Stimulated activated CD8-positive, alpha-beta memory T cell treated with anti-CD3 and anti-CD28 coated beads, Interleukin-2, amount 100 ng/mL, for 1 hour (primary cell): Measurements from ENCODE around the gene CHFR.
A peak's percentile ranks its signal among the peaks of the same experiment; 100 is the strongest.
"Not testable (repeated sequence)": the region's sequence is repeated elsewhere in the genome, so short reads cannot be mapped to it uniquely, and the experiment has no call there.

Experiments used
- DNase-seq, 2 donors: peaks; one replicate each; pipeline ENCODE4 v3.0.0-alpha.2; 2020; ENCODE audit warnings: low read depth in 2 of 2

CHFR gene

DNA sequence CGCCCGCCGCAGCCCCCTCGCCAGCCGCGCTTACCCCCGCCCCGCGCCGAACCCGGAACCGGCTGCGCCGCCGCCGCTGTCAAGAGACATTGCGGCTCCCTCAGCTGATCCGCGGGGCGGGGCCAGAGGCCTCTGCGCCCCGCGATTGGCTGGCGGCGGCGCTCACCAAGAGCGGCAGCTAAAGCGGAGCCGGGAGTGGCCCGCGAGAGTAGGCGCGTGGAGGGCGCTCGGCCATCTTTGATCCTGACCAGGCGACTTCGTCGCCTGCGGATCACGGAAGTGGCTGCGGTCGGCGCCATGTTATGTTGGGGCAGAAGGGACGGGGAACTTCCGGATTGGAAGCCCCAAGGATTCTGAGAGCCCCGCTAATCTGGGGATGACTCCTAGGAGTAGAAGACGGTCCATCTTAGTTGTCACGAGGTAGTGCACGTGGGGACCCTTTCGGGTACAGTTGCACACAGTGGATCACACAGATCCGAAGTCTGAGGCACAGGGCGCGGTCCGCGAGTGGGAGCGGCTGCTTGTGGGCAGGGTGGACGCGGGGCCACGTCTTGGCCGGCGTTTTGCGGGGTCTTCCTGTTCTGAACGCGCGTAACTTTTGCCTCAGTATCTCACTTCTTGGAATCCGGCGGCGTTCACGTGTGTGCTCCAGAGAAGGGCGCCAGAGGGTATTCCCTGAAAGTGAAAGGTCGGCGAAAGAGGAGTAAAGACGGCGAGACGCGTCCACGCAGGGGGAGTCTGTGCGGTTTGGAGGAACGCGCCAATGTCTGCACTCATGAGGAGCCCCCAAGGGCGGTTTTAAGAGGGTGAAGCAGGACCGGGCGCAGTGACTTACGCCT, at the start of gene CHFR:
CHFR (minus strand) TSS at position 93 of the 839 bp plus-strand sequence. CDS start 277 bp downstream, outside the sequence.
- DNase-seq = peak; percentile 82 to 90

DNA sequence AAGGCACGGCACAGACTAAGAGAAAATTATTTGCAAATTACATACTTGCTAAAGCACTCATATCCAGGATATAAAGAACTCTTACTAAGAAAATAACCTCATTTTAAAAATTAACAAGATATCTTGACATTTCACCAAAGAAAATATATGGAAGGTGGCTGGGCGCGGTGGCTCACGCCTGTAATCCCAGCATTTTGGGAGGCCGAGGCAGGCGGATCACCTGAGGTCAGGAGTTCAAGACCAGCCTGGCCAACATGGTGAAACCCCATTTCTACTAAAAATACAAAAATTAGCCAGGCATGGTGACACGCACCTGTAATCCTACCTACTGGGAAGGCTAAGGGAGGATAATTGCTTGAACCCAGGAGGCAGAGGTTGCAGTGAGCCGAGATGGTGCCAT, 49.5 kb upstream of the CHFR start:
- DNase-seq = not testable (repeated sequence)

GRCh38 chr12:132936163-132936562, 48.8 kb upstream of the CHFR start:
- DNase-seq = no peak

DNA sequence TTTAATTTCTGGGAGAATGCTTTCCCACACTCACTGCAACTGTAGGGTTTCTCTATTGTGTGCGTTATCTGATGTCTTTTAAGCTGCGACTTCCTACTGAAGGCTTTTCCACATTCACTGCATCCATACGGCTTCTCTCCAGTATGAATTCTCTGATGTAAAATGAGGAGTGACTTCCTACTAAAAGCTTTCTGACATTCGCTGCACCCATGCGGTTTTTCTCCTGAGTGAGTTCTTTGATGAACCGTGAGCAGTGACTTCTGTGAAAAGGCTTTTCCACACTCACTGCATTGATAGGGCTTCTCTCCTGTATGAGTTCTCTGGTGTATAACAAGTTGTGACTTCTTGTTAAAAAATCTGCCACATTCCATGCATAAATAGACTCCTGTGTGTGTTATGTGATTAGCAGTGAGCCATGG, 39.0 kb upstream of the CHFR start:
- no peak for DNase-seq

- no peak for DNase-seq
These were observed 38.4 kb upstream of the CHFR start for GRCh38 chr12:132925597-132926414.

- no peak for DNase-seq
These were observed 37.0 kb upstream of the CHFR start for GRCh38 chr12:132924356-132924755.

DNA sequence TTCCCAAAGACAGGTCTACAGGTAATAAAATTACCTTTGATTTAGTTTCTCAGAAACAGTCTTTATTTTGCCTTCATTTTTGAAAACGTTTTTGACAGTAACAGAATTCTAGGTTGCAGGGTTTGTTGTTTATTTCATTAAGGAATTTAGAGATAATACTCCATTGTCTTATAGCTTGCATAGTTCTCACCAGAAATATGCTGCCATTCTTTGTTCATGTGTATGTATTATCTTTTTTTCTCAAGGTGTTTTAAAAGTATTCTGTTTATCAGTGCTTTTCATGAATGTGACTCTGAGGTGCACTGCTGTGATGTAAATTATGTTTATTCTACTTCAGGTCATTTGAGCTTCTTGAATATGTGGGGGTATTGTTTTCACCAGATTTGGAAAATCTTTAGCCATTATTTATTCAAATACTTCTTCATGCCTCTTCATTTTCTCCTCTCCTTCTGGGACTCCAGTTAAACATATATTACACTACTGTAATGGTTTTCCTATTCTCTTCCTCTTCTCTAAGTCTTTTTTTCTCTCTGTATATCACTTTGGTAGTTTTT, 36.0 kb upstream of the CHFR start:
- no peak for DNase-seq

DNA sequence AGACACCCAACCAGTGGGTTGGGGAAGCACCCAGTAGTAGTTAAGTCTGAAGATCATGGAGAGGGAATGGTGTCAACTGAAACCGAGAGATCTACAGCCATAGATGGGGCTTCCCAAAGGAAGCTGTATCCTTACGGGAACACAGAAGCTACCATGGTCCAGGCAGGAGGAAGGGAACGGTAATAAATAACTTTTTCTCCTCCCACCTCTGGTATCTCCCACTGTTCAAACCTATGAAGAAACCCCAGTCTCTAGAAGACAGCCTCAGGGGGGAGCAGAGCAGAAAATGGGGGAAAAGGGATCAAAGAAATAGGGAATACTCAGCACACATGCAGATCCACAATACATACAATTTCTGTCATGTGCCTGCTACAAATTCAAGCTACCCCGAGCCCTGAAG, 35.3 kb upstream of the CHFR start:
- DNase-seq = no peak

- no peak for DNase-seq
These were observed 34.3 kb upstream of the CHFR start for GRCh38 chr12:132921685-132922084.

DNA sequence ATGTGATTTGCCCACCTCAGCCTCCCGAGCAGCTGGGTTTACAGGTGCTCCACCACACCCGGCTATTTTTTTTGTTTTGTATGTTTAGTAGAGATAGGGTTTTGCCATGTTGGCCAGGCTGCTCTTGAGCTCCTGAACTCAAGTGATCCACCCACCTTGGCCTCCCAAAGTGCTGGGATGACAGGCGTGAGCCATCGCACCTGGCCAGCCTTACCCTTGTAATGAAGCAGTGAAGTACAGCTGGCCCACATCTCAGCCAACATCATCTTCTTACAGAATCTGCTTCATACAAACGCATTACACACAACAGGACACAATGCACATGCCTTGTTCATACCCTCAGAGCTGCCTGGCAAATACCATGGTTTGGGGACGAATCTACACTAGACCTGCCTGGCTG, 31.3 kb upstream of the CHFR start:
- no peak for DNase-seq

DNA sequence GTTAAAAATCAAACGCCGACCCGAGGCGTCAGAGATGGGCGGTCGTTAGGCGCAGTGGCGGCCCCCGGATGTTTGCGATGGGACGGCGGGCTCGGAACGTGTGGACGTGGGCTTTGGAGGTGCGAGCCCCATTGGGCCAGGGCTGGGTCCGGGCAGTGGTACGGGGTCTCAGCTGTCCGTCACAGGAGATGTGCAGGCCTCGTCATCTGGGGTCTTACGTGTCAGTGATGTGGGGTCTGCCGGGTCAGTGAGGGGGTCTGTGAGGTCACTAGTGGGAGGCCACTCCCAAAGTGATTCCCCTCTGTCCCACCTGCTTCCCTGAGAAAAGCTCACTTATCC, 21.6 kb upstream of the CHFR start:
- no peak for DNase-seq

DNA sequence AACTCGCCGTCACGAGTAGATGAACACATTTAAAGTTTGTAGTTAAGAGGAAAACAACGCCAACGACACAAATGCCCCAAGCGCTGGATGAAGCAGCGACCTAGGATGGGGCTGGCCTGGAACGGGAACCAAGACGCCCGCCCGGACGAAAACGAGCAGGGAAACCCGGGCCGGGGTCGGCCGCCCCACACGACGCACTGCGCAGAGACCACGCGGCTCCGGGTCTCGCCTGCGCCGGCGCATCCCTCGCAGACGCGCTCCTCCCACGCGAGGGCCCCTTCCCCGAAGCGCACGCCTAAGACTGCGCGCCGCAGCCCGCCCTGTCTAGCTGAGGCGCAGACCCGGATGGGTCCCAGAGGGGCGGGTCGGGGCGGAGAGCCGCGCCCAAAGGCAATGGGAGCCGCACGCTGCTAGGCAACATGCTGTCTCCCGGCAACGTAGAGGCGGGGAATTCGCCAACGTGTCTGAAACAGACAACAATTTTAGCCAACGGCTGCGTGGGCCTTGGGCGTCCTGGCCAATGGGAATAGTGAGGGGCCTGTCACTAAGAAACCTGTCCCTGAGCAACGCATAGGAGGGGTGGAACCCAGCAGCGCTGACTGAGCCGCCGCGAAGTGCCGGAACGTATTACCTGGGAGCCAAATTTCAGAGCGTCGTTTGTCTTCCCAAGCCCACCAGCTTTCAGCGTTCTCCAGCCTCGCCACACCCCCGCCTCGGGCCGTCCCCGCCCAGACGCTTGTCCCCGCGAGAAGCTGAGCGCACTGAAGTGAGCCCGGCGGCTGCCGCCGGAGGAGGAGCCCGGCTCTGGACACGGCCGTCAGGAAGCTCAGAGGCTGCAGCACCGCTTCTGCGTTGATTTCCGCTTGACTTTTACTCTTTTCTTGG, 21.0 kb upstream of the CHFR start:
- peak; percentile 90 to 93 for DNase-seq

DNA sequence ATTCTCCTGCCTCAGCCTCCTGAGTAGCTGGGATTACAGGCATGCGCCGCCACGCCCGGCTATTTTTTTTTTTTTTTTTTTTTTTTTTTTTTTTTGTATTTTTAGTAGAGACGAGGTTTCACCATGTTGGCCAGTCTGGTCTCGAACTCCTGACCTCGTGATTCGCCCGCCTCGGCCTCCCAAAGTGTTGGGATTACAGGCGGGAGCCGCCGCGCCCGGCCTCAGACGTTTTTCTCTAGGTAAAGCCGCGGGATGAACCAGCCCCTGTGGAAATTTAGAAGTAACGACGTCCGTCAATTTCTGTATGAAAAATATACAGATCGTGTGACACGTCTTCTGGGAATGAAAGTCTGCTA, 20.4 kb upstream of the CHFR start:
- not testable (repeated sequence) for DNase-seq

- DNase-seq = no peak
These were observed 19.8 kb upstream of the CHFR start for GRCh38 chr12:132907216-132907615.

DNA sequence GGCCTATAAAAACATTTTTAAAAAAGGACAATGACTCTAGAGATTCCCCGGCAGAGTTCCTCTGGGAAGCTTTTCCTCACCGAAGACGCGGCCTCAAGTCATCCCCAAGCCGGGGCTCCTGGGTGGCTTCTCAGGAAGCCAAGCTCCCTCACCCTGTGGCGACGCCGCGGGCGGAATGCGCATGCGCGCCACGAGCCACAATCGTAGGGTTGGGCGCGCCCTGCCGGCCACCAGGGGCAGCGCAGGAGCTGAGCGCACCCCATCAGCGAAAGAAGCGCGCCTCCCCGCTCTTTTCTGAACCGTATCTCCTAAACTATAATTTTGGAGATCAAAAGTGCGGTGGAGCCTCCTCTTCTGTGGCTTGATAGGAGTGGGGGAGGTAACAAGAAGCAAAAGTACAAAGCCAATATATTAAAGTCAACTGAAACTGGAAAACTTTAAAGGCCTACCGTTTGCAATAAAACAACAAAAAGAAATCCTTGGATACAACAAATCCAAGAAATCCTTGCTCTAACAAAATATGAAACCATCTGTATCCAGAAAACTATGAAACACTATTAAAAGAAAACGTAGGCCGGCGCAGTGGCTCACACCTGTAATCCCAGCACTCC, 17.4 kb upstream of the CHFR start:
- peak; percentile 78 to 83 for DNase-seq

DNA sequence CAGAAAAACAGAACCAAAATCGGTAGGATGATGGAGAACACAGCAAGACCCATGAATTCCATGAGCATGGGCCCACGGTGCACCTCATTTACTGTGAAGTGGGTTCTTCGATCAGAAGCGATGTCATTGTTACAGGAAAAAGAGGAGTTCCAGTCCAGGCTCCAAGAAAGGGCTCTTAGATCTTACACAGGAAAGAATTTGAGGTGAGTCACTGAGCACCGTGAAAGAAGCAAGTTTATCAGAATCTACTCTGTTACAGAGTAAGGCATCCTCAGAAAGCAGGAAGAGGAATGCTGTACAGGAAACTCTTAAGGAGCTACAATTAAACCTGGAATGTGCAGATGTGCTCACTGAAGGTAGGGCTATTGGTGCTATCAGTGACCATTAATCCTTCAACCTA, 11.6 kb upstream of the CHFR start:
- DNase-seq = no peak

GRCh38 chr12:132888852-132889251, 1.4 kb upstream of the CHFR start:
- no peak for DNase-seq

DNA sequence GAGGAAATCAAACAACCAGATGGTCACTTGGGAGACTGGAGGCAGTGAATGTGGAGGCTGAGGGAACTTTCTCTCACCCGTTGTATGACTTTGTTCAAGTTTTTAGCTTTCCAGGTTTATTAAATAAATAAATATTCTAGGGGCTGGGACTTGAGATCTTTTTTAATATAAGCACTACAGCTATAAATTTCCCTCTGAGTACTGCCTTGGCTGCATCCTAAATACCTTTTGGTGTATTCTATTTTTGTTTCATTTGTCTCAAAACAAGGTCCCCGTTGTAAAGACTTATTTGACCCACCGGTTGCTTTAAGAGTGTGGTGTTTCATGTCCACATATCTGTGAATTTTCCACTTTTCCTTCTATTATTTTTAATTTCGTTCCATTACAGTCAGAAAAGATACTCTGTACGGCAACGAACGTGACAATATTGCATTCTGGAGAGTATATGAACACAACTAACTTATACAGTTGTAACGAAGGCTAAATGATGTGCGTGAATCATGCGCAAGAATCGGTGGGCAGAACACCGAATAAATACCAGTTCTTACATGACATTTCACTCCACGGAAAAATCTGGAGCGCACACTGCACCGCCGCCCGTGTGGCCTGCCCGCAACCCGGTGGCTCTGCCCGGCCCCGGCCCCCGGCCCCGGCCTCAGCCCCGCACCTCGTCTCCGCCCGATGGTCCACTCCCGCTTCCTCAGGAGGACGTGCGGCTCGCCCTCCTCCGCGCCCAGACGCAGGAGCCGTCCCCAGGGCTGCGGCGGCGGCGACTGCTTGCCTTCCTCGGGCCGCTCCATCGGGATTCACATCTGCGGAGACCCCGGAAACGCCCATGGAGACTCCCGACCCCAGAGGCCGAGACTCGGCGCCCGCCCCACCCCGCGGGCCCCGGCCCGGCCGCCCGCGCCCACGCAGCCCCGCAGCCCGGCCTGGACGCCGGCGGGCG, 602 bp downstream of the CHFR start:
- DNase-seq = no peak

GRCh38 chr12:132881818-132882217, 5.6 kb downstream of the CHFR start:
- no peak for DNase-seq

- DNase-seq = not testable (repeated sequence)
These were observed 12.8 kb downstream of the CHFR start for GRCh38 chr12:132874620-132875019.
